Fibroblast of villous mesenchyme (primary cell): ENCODE measurements around the gene STEAP2. TPM values are rescaled to one million over a fixed set of nuclear protein-coding genes. Genes with fewer than 3 reads are reported as not detected.

Source experiments
- DNase-seq: peaks from one replicate; pipeline ENCODE4 v3.0.0-alpha.2; 2010; ENCODE audit warnings: low read depth
- H3K4me3 ChIP-seq: 2 replicates; pipeline ENCODE4 v1.5.1; 2011; ENCODE audit warnings: low read depth, mild to moderate bottlenecking, low read length
- CTCF ChIP-seq: IDR thresholded peaks from 2 replicates; pipeline ENCODE4 v1.5.1; 2012; ENCODE audit warnings: low read depth, mild to moderate bottlenecking, low read length; ENCODE audit not compliant: insufficient read depth
- total RNA-seq: library from RNA; depleted of rRNA; stranded (reverse); fragments of >200 nt; gene quantifications from 2 replicates; pipeline ENCODE4 v1.2.3, GENCODE V29; 2012

The STEAP2 gene
- total RNA-seq, 1 donor, result 8.6 TPM

- no peak for TF ChIP-seq CTCF
- DNase-seq, result no peak
- no peak overlapping the region for H3K4me3 ChIP-seq
Observed at GRCh38 chr7:90231304-90231703, 19.8 kb downstream of the STEAP2 start.

GRCh38 chr7:90232430-90232829, 20.9 kb downstream of the STEAP2 start:
- no peak overlapping the region for H3K4me3 ChIP-seq
- no peak for DNase-seq
- no peak for TF ChIP-seq CTCF

GRCh38 chr7:90233569-90233968, 22.0 kb downstream of the STEAP2 start:
- TF ChIP-seq CTCF, result no peak
- H3K4me3 ChIP-seq, result no peak overlapping the region
- no peak for DNase-seq

GRCh38 chr7:90236721-90237289, 25.3 kb downstream of the STEAP2 start:
- no peak for TF ChIP-seq CTCF
- no peak for DNase-seq
- no peak overlapping the region for H3K4me3 ChIP-seq

GRCh38 chr7:90238022-90238421, 26.5 kb downstream of the STEAP2 start:
- DNase-seq, result no peak
- TF ChIP-seq CTCF, result no peak
- no peak overlapping the region for H3K4me3 ChIP-seq

GRCh38 chr7:90238583-90238982, 27.0 kb downstream of the STEAP2 start:
- no peak for TF ChIP-seq CTCF
- DNase-seq, result no peak
- no peak overlapping the region for H3K4me3 ChIP-seq

GRCh38 chr7:90239050-90239449, 27.5 kb downstream of the STEAP2 start:
- H3K4me3 ChIP-seq, result no peak overlapping the region
- DNase-seq, result no peak
- no peak for TF ChIP-seq CTCF
